Neural progenitor cell (in vitro differentiated cells): Measurements from ENCODE around the gene HSF4. TPM values are rescaled to one million over a fixed set of nuclear protein-coding genes. Genes with fewer than 3 reads are reported as not detected.

ENCODE experiments used
- DNase-seq: peaks from one replicate; pipeline ENCODE4 v3.0.0-alpha.2; 2016; ENCODE audit warnings: low spot score
- H2AFZ ChIP-seq: fragments of 200-600 bp; sonication (generic); replicated peaks from 2 replicates; pipeline ENCODE4 v1.6.1; 2016; ENCODE audit warnings: antibody characterized with exemption
- H3F3A ChIP-seq: fragments of 200-600 bp; sonication (generic); 2 replicates; pipeline ENCODE4 v1.6.1; 2016; ENCODE audit warnings: antibody characterized with exemption, low read depth
- H3K27ac ChIP-seq: fragments of 200-600 bp; sonication (generic); 2 replicates; pipeline ENCODE4 v1.5.1; 2016; ENCODE audit warnings: mild to moderate bottlenecking
- H3K27me3 ChIP-seq: fragments of 200-600 bp; sonication (generic); 2 replicates; pipeline ENCODE4 v1.6.1; 2016; ENCODE audit warnings: mild to moderate bottlenecking, moderate library complexity
- H3K36me3 ChIP-seq: fragments of 200-600 bp; sonication (generic); 2 replicates; pipeline ENCODE4 v1.5.1; 2016
- H3K4me1 ChIP-seq: fragments of 200-600 bp; sonication (generic); 2 replicates; pipeline ENCODE4 v1.6.1; 2016; ENCODE audit warnings: mixed run types
- H3K4me2 ChIP-seq: fragments of 200-600 bp; sonication (generic); 2 replicates; pipeline ENCODE4 v1.6.1; 2016
- H3K4me3 ChIP-seq: fragments of 200-600 bp; sonication (generic); 2 replicates; pipeline ENCODE4 v1.5.1; 2016
- H3K79me2 ChIP-seq: fragments of 200-600 bp; sonication (generic); 2 replicates; pipeline ENCODE4 v1.6.1; 2016; ENCODE audit warnings: low read depth
- H3K9ac ChIP-seq: fragments of 200-600 bp; sonication (generic); 2 replicates; pipeline ENCODE4 v1.6.1; 2016
- H3K9me3 ChIP-seq: fragments of 200-600 bp; sonication (generic); 2 replicates; pipeline ENCODE4 v1.5.1; 2016; ENCODE audit warnings: low read depth
- H4K20me1 ChIP-seq: fragments of 200-600 bp; sonication (generic); 2 replicates; pipeline ENCODE4 v1.6.1; 2016; ENCODE audit warnings: low read depth
- H3K27ac Mint-ChIP-seq: 3 replicates; pipeline ENCODE4 v1.8.0; 2021; ENCODE audit warnings: mixed read lengths
- H3K27me3 Mint-ChIP-seq: 2 replicates; pipeline ENCODE4 v1.8.0; 2022; ENCODE audit warnings: low read depth, mild to moderate bottlenecking, inconsistent platforms, moderate library complexity, mixed read lengths; ENCODE audit not compliant: insufficient read depth
- H3K36me3 Mint-ChIP-seq: 3 replicates; pipeline ENCODE4 v1.8.0; 2021; ENCODE audit warnings: mixed read lengths
- H3K4me1 Mint-ChIP-seq: 3 replicates; pipeline ENCODE4 v1.8.0; 2021; ENCODE audit warnings: mixed read lengths
- H3K4me3 Mint-ChIP-seq: 3 replicates; pipeline ENCODE4 v1.8.0; 2021; ENCODE audit warnings: mild to moderate bottlenecking, moderate library complexity, mixed read lengths
- H3K9me3 Mint-ChIP-seq: 3 replicates; pipeline ENCODE4 v1.8.0; 2020; ENCODE audit warnings: mixed read lengths
- CTCF ChIP-seq: fragments of 200-600 bp; sonication (generic); IDR thresholded peaks from 2 replicates; pipeline ENCODE4 v1.5.1; 2017; ENCODE audit warnings: antibody characterized with exemption, mild to moderate bottlenecking
- EZH2 ChIP-seq: fragments of 200-600 bp; sonication (generic); IDR thresholded peaks from 2 replicates; pipeline ENCODE4 v1.6.1; 2017; ENCODE audit warnings: antibody characterized with exemption, mild to moderate bottlenecking, moderate library complexity
- EZH2phosphoT487 ChIP-seq: fragments of 200-600 bp; sonication (generic); IDR thresholded peaks from 2 replicates; pipeline ENCODE4 v1.6.1; 2017; ENCODE audit warnings: antibody characterized with exemption
- total RNA-seq: library from RNA; depleted of rRNA; stranded (reverse); fragments of >200 nt; gene quantifications from 2 replicates; pipeline ENCODE4 v1.2.3, GENCODE V29; 2015; ENCODE audit warnings: low replicate concordance

HSF4 gene
- total RNA-seq, 1 donor from 2014 or later = not detected

DNA sequence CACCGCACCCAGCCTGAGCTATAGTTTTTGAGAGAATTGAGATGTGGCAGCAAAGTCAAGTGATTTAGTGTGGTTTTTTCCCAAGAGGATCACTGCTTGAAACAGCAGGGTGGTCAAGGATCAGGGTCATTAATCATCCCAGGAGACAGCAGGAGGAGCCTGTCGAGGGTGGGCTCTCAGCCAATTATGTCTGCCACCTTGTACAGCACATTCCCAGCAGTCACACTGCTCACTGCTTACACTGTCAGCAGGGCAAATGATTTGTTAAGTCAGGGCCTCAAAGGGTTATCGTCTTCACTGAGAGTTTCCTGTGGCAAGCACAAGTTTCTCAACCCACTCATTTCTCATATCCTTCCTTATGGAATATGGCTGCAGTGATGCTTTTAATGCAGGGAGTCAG lies 26.9 kb upstream of the HSF4 start:
- no peaks in the 10 kb centered on the region for H3K27me3 Mint-ChIP-seq
- no peaks in the 10 kb centered on the region for H3K27me3 ChIP-seq
- no peaks in the 10 kb centered on the region for H3K4me1 Mint-ChIP-seq
- DNase-seq = no peak
- H3K36me3 Mint-ChIP-seq = peaks cover 32% of the 10 kb centered on the region
- H3K27ac ChIP-seq = no peak overlapping the region
- H3K9me3 Mint-ChIP-seq = no peaks in the 10 kb centered on the region
- H3K27ac Mint-ChIP-seq = no peak overlapping the region
- no peak for TF ChIP-seq EZH2phosphoT487
- TF ChIP-seq EZH2 = no peak
- TF ChIP-seq CTCF = no peak
- no peaks in the 10 kb centered on the region for H3K79me2 ChIP-seq
- no peak overlapping the region for H3K4me3 Mint-ChIP-seq
- H3K9me3 ChIP-seq = no peaks in the 10 kb centered on the region
- H3F3A ChIP-seq = no peaks in the 10 kb centered on the region
- H3K4me2 ChIP-seq = no peak overlapping the region
- no peak overlapping the region for H3K4me3 ChIP-seq
- H4K20me1 ChIP-seq = no peaks in the 10 kb centered on the region
- H3K4me1 ChIP-seq = no peaks in the 10 kb centered on the region
- H2AFZ ChIP-seq = no peak overlapping the region
- no peaks in the 10 kb centered on the region for H3K36me3 ChIP-seq
- no peak overlapping the region for H3K9ac ChIP-seq

GRCh38 chr16:67141391-67141790 lies 23.2 kb upstream of the HSF4 start:
- Histone ChIP-seq H3K9ac (no peak overlapping the region), H3K79me2 (no peaks in the 10 kb centered on the region), H4K20me1 (no peaks in the 10 kb centered on the region), H3K9me3 (no peaks in the 10 kb centered on the region), H3K4me3 (no peak overlapping the region), H3K4me1 (no peaks in the 10 kb centered on the region), H3K36me3 (no peaks in the 10 kb centered on the region), H3K4me2 (no peak overlapping the region), H2AFZ (no peak overlapping the region), H3K27ac (no peak overlapping the region), H3K27me3 (no peaks in the 10 kb centered on the region), H3F3A (no peaks in the 10 kb centered on the region)
- Mint-ChIP-seq H3K27me3 (no peaks in the 10 kb centered on the region), H3K27ac (no peak overlapping the region), H3K9me3 (no peaks in the 10 kb centered on the region), H3K4me1 (no peaks in the 10 kb centered on the region), H3K4me3 (no peak overlapping the region), H3K36me3 (peaks cover 31% of the 10 kb centered on the region)
- DNase-seq = no peak
- TF ChIP-seq EZH2 (no peak), CTCF (no peak), EZH2phosphoT487 (no peak)

DNA sequence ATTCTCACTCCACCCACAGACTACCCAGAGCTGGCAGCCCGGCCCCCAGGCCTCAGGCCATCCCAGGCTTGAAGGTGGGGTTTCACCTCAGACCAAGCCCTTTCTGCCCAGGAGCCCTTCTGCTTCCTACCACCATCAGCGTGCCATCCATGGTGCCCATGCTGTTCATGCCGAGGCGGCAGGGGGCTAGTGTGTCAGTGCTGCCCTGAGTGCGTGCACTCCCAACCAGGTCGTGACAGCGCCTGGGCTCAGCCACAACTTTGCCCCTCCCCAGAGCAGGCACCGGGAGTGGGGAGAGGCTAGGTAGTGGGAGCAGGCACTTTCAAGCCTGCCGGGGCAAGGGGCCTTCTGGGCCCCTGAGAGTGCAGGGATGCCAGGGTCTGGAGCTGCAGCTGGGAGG lies 22.2 kb upstream of the HSF4 start:
- H3K4me3 ChIP-seq = no peak overlapping the region

DNA sequence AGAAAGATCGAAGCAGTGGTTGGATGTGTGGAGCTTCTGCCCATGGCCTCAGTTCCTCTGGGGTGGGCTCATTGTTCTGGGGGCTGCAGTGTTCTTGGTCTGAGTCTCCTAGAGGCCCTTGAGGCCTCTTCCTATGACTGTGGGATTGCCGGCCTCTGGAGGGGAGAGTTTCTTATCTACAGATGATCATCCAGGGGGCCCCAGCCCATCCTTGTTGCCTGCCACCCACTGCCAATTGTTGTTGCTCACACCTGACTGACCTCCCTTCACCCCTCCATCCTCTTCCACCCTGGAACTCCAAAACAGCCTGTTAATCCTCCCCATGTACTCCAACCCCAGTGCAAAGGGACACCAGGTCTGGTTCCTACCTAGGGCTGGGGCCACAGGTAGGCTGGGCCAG lies 19.6 kb upstream of the HSF4 start:
- no peak for TF ChIP-seq EZH2
- no peak for TF ChIP-seq EZH2phosphoT487
- no peak for TF ChIP-seq CTCF
- no peak overlapping the region for H3K4me2 ChIP-seq
- no peak overlapping the region for H3K9ac ChIP-seq
- H3K4me1 ChIP-seq = no peaks in the 10 kb centered on the region
- H3K27ac Mint-ChIP-seq = no peak overlapping the region
- no peak overlapping the region for H2AFZ ChIP-seq
- no peak overlapping the region for H3K27ac ChIP-seq
- no peaks in the 10 kb centered on the region for H3K36me3 ChIP-seq
- peaks cover 5% of the 10 kb centered on the region for H4K20me1 ChIP-seq
- H3F3A ChIP-seq = peaks cover 14% of the 10 kb centered on the region
- peaks cover 2% of the 10 kb centered on the region for H3K9me3 Mint-ChIP-seq
- no peaks in the 10 kb centered on the region for H3K79me2 ChIP-seq
- H3K4me3 Mint-ChIP-seq = no peak overlapping the region
- peaks cover 9% of the 10 kb centered on the region for H3K27me3 ChIP-seq
- H3K4me1 Mint-ChIP-seq = no peaks in the 10 kb centered on the region
- peaks cover 33% of the 10 kb centered on the region for H3K36me3 Mint-ChIP-seq
- no peaks in the 10 kb centered on the region for H3K9me3 ChIP-seq
- no peak for DNase-seq
- no peak overlapping the region for H3K4me3 ChIP-seq
- H3K27me3 Mint-ChIP-seq = peaks cover 14% of the 10 kb centered on the region

More for the DNA sequence above, 22.2 kb upstream of the HSF4 start:
- H2AFZ ChIP-seq = no peak overlapping the region
- no peaks in the 10 kb centered on the region for H4K20me1 ChIP-seq
- no peak overlapping the region for H3K4me2 ChIP-seq
- Mint-ChIP-seq H3K36me3 (peaks cover 31% of the 10 kb centered on the region), H3K27ac (no peak overlapping the region), H3K4me3 (no peak overlapping the region), H3K27me3 (peaks cover 2% of the 10 kb centered on the region), H3K4me1 (no peaks in the 10 kb centered on the region), H3K9me3 (no peaks in the 10 kb centered on the region)
- no peak overlapping the region for H3K9ac ChIP-seq
- no peaks in the 10 kb centered on the region for H3F3A ChIP-seq
- H3K4me1 ChIP-seq = no peaks in the 10 kb centered on the region
- no peaks in the 10 kb centered on the region for H3K36me3 ChIP-seq
- no peak for DNase-seq
- no peaks in the 10 kb centered on the region for H3K79me2 ChIP-seq
- no peaks in the 10 kb centered on the region for H3K9me3 ChIP-seq
- no peak overlapping the region for H3K27ac ChIP-seq
- no peak for TF ChIP-seq EZH2phosphoT487
- H3K27me3 ChIP-seq = no peaks in the 10 kb centered on the region
